H1 (cell line): ENCODE measurements around the gene ESYT1. TPM values are rescaled to one million over a fixed set of nuclear protein-coding genes. Genes with fewer than 3 reads are reported as not detected.

Experiments
- CTCF ChIA-PET: fragments of 300-600 bp; sonication (Branson Sonifier 250); formaldehyde crosslinking; loops from one replicate; lab custom pipeline; 2021; ENCODE audit not compliant: partially characterized antibody; lab: Charles Lee
- POLR2A ChIA-PET: fragments of 300-600 bp; sonication (Branson Sonifier 250); formaldehyde crosslinking; loops from one replicate; lab custom pipeline; 2021; ENCODE audit warnings: inconsistent platforms; ENCODE audit not compliant: partially characterized antibody; lab: Charles Lee
- DNase-seq, 2 experiments: peaks; one replicate each; pipeline versions ENCODE4 v3.0.0 to v3.0.0-alpha.2; 2010 to 2022; ENCODE audit warnings: low spot score in 2 of 2, low read depth in 1 of 2, mixed read lengths in 1 of 2
- FAIRE-seq: peaks from 2 replicates; lab custom pipeline; 2011; peaks lifted over from hg19 to GRCh38; lab: Jason Lieb, UNC
- H2AFZ ChIP-seq: 2 replicates; pipeline ENCODE4 v1.8.1; 2012; ENCODE audit warnings: low read length, inconsistent platforms
- H2AK5ac ChIP-seq: 2 replicates; pipeline ENCODE4 v1.6.1; 2013; ENCODE audit warnings: low read depth, low read length
- H2BK120ac ChIP-seq: replicated peaks from 2 replicates; pipeline ENCODE3; 2013; ENCODE audit warnings: low read depth, low read length, inconsistent platforms
- H2BK12ac ChIP-seq: 2 replicates; pipeline ENCODE4 v1.6.1; 2013; ENCODE audit warnings: low read depth, low read length
- H2BK15ac ChIP-seq: 2 replicates; pipeline ENCODE4 v1.6.1; 2013; ENCODE audit warnings: low read length
- H2BK20ac ChIP-seq: 2 replicates; pipeline ENCODE4 v1.6.1; 2013; ENCODE audit warnings: low read length
- H2BK5ac ChIP-seq: 2 replicates; pipeline ENCODE4 v1.6.1; 2013; ENCODE audit warnings: low read depth, low read length
- H3K14ac ChIP-seq: 2 replicates; pipeline ENCODE4 v1.6.1; 2013; ENCODE audit warnings: inconsistent platforms; ENCODE audit not compliant: insufficient read length
- H3K18ac ChIP-seq: 2 replicates; pipeline ENCODE4 v1.6.1; 2013; ENCODE audit warnings: low read length; ENCODE audit errors: extremely low read depth
- H3K23ac ChIP-seq: 2 replicates; pipeline ENCODE4 v1.6.1; 2013; ENCODE audit warnings: inconsistent platforms; ENCODE audit not compliant: insufficient read length
- H3K23me2 ChIP-seq: 2 replicates; pipeline ENCODE4 v1.6.1; 2013; ENCODE audit warnings: low read depth, low read length
- H3K27ac ChIP-seq: 2 replicates; pipeline ENCODE4 v1.6.1; 2011; ENCODE audit warnings: low read depth, low read length, inconsistent platforms
- H3K27me3 ChIP-seq, 4 experiments: replicated peaks in 1 of 4; 1 replicate in 1 of 4; 2 replicates in 3 of 4; pipeline versions ENCODE4 v1.6.1 to v1.8.1; 2011 to 2013; ENCODE audit warnings: low read length in 3 of 4, mild to moderate bottlenecking in 3 of 4, inconsistent platforms in 2 of 4, mixed read lengths in 2 of 4, moderate library complexity in 1 of 4; ENCODE audit not compliant: control insufficient read depth in 3 of 4, insufficient read depth in 3 of 4; ENCODE audit errors: extremely low read depth in 1 of 4
- H3K36me3 ChIP-seq, 4 experiments: 2 replicates each; pipeline versions ENCODE4 v1.6.1 to v1.8.1; 2011 to 2013; ENCODE audit warnings: mild to moderate bottlenecking in 4 of 4, low read length in 3 of 4, moderate library complexity in 2 of 4, control low read depth in 1 of 4, inconsistent platforms in 1 of 4; ENCODE audit not compliant: insufficient read depth in 4 of 4, control insufficient read depth in 2 of 4
- H3K4ac ChIP-seq: replicated peaks from 2 replicates; pipeline ENCODE3; 2013; ENCODE audit warnings: low read length, low read depth, mixed read lengths, inconsistent platforms; ENCODE audit not compliant: insufficient read length
- H3K4me1 ChIP-seq, 4 experiments: replicated peaks in 1 of 4; 1 replicate in 1 of 4; 2 replicates in 3 of 4; pipeline versions ENCODE4 v1.6.1 to v1.8.1; 2011 to 2013; ENCODE audit warnings: low read length in 3 of 4, inconsistent platforms in 2 of 4, mixed read lengths in 1 of 4; ENCODE audit not compliant: insufficient read depth in 4 of 4, control insufficient read depth in 3 of 4
- H3K4me2 ChIP-seq, 2 experiments: 2 replicates each; pipeline versions ENCODE4 v1.6.1 to v1.8.1; 2011 to 2013; ENCODE audit warnings: low read depth in 2 of 2, low read length in 2 of 2, control low read depth in 1 of 2, inconsistent platforms in 1 of 2, mild to moderate bottlenecking in 1 of 2; ENCODE audit not compliant: insufficient read depth in 1 of 2
- H3K4me3 ChIP-seq, 4 experiments: fragments of 200-600, 300-600 bp in 1 of 4; sonication (generic), shearing (Covaris generic), sonication (Bioruptor Twin) in 1 of 4; 2 replicates each; pipeline versions ENCODE4 v1.5.1 to v1.8.1; 2011 to 2016; ENCODE audit warnings: low read length in 4 of 4, low read depth in 3 of 4, control low read depth in 2 of 4, inconsistent platforms in 2 of 4, mild to moderate bottlenecking in 2 of 4, mixed read lengths in 1 of 4, moderate library complexity in 1 of 4; ENCODE audit not compliant: insufficient read depth in 2 of 4; ENCODE audit errors: extremely low read depth in 1 of 4
- H3K56ac ChIP-seq: replicated peaks from 2 replicates; pipeline ENCODE3; 2013; ENCODE audit warnings: low read depth, mild to moderate bottlenecking, mixed read lengths, low read length, inconsistent platforms; ENCODE audit not compliant: insufficient read length
- H3K79me1 ChIP-seq: 2 replicates; pipeline ENCODE4 v1.6.1; 2013; ENCODE audit warnings: low read depth, low read length, control low read depth
- H3K79me2 ChIP-seq, 2 experiments: 2 replicates each; pipeline versions ENCODE4 v1.6.1 to v1.8.1; 2012 to 2013; ENCODE audit warnings: low read length in 2 of 2, mild to moderate bottlenecking in 2 of 2, inconsistent platforms in 1 of 2; ENCODE audit not compliant: insufficient read depth in 2 of 2, control insufficient read depth in 1 of 2
- H3K9ac ChIP-seq, 4 experiments: replicated peaks in 1 of 4; 1 replicate in 1 of 4; 2 replicates in 3 of 4; pipeline versions ENCODE4 v1.6.1 to v1.8.1; 2011 to 2013; ENCODE audit warnings: low read depth in 3 of 4, low read length in 3 of 4, control low read depth in 2 of 4, mild to moderate bottlenecking in 2 of 4, moderate library complexity in 2 of 4, inconsistent platforms in 1 of 4; ENCODE audit errors: extremely low read depth in 1 of 4
- H3K9me3 ChIP-seq, 2 experiments: 2 replicates each; pipeline versions ENCODE4 v1.6.1 to v1.8.1; 2012 to 2013; ENCODE audit warnings: mild to moderate bottlenecking in 2 of 2, moderate library complexity in 2 of 2, control low read depth in 1 of 2, inconsistent platforms in 1 of 2, low read depth in 1 of 2, low read length in 1 of 2, mixed read lengths in 1 of 2; ENCODE audit not compliant: insufficient read depth in 2 of 2
- H4K20me1 ChIP-seq, 2 experiments: replicated peaks in 1 of 2; 2 replicates each; pipeline versions ENCODE3 to v1.8.1; 2011 to 2013; ENCODE audit warnings: inconsistent platforms in 2 of 2, low read length in 2 of 2, mild to moderate bottlenecking in 1 of 2; ENCODE audit not compliant: insufficient read depth in 2 of 2, control insufficient read depth in 1 of 2
- H4K5ac ChIP-seq: 2 replicates; pipeline ENCODE4 v1.6.1; 2013; ENCODE audit warnings: low read length, low read depth, mixed read lengths, inconsistent platforms; ENCODE audit not compliant: insufficient read length
- H4K8ac ChIP-seq: 2 replicates; pipeline ENCODE4 v1.8.0; 2013; ENCODE audit warnings: mild to moderate bottlenecking, moderate library complexity, low read length, inconsistent platforms; ENCODE audit not compliant: insufficient read depth; ENCODE audit errors: extremely low read depth
- H4K91ac ChIP-seq: replicated peaks from 2 replicates; pipeline ENCODE3; 2013; ENCODE audit warnings: low read length, mixed read lengths, inconsistent platforms; ENCODE audit not compliant: insufficient read length
- BACH1 ChIP-seq: IDR thresholded peaks from 2 replicates; pipeline ENCODE4 v1.6.1; 2012; ENCODE audit warnings: low read length, improper control_type of control experiment
- BCL11A ChIP-seq, 2 experiments: IDR thresholded peaks; one replicate each; pipeline ENCODE4 v1.6.1; 2011; ENCODE audit warnings: low read depth in 2 of 2, low read length in 2 of 2, mild to moderate bottlenecking in 2 of 2
- CHD1 ChIP-seq: IDR thresholded peaks from 2 replicates; pipeline ENCODE4 v1.6.1; 2012; ENCODE audit warnings: low read depth, low read length, improper control_type of control experiment
- RBBP5 ChIP-seq: IDR thresholded peaks from 2 replicates; pipeline ENCODE4 v1.7.1; 2012; ENCODE audit warnings: low read depth, mild to moderate bottlenecking, inconsistent platforms, low read length, moderate library complexity, borderline replicate concordance
- SIN3A ChIP-seq, 2 experiments: IDR thresholded peaks in 1 of 2; conservative IDR thresholded peaks in 1 of 2; 2 replicates each; pipeline ENCODE4 v1.6.1; 2011 to 2012; ENCODE audit warnings: low read length in 2 of 2, improper control_type of control experiment in 1 of 2, low read depth in 1 of 2, mild to moderate bottlenecking in 1 of 2
- SIX5 ChIP-seq: IDR thresholded peaks from 2 replicates; pipeline ENCODE4 v1.6.1; 2011; ENCODE audit warnings: mild to moderate bottlenecking, low read depth, low read length
- SRF ChIP-seq: IDR thresholded peaks from 2 replicates; pipeline ENCODE4 v1.6.1; 2011; ENCODE audit warnings: mild to moderate bottlenecking, low read depth, low read length, moderate library complexity
- WGBS, 2 experiments: shearing (Covaris generic) in 1 of 2; methylation state at CpG; one replicate each; pipeline versions ENCODE4 v1.1.6 to v1.1.7; 2013 to 2015; ENCODE audit warnings: low lambda C conversion rate in 2 of 2, mixed read lengths in 2 of 2, inconsistent platforms in 1 of 2, low coverage in 1 of 2, missing lambda C conversion rate in 1 of 2; ENCODE audit not compliant: insufficient replicate concordance in 2 of 2, insufficient coverage in 1 of 2, insufficient read length in 1 of 2; ENCODE audit errors: extremely low coverage in 1 of 2, missing lambda C conversion rate in 1 of 2; 5-methylcytosine and 5-hydroxymethylcytosine counted together
- polyA plus RNA-seq, 7 experiments: library from polyadenylated mRNA; depleted of rRNA in 3 of 7; stranded (reverse) in 5 of 7; unstranded in 2 of 7; fragments of >200 nt in 5 of 7; fragments of 200-250 nt in 2 of 7; gene quantifications; 1 replicate in 5 of 7; 2 replicates in 1 of 7; 4 replicates in 1 of 7; pipeline versions ENCODE4 v1.2.1 to v1.2.3, GENCODE V29; 2011 to 2013; ENCODE audit warnings: missing spikeins in 2 of 7, mixed read lengths in 2 of 7
- total RNA-seq: library from RNA; stranded (reverse); fragmentation: NEBNext Ultra II Directional; extraction: Animal tissue kit (Norgen Biotek cat#: 25700); gene quantifications from 2 replicates; pipeline ENCODE4 v1.2.1, GENCODE V29; 2021
- TF ChIP-seq, protein P1 (sequence below): IDR thresholded peaks from 2 replicates; pipeline ENCODE4 v1.6.1; 2012; ENCODE audit warnings: inconsistent platforms

Gene ESYT1
- total and polyA plus RNA-seq, 2 of the 8 experiments (the other 6 are each of a cell fraction or from before 2014, with no cell fraction given), result 86.9 to 165 TPM

- Histone ChIP-seq H4K8ac (no peak overlapping the region), H2AFZ (no peak overlapping the region), H3K9ac (no peak overlapping the region), H4K91ac (no peak overlapping the region), H3K23me2 (peaks cover 12% of the 10 kb centered on the region), H3K27me3 (no peaks in the 10 kb centered on the region), H4K20me1 (peaks cover 0 to 2% of the 10 kb centered on the region in 2 experiments), H2BK12ac (no peak overlapping the region), H3K23ac (no peak overlapping the region), H3K4me3 (peak overlapping the region in 2 of 4 experiments; percentile 90 to 95; a peak in 5 of 8 replicates)
- CTCF ChIA-PET, result interaction anchor here (0.6 to 5.4 kb wide), 6 partner anchors 11 to 128 kb away, joined by 3 to 46 read pairs (median 5); partner anchors contain the start of genes ANKRD52 and ZC3H10
- POLR2A ChIA-PET, result interaction anchor here (0.7 to 5.3 kb wide), 5 partner anchors 12 to 78 kb away, joined by 3 to 161 read pairs (median 4); partner anchors contain the start of genes PA2G4, RPL41 and ZC3H10
- TF ChIP-seq BCL11A (IDR thresholded peaks at IDR 0.05; ENCODE audit: low read depth in 2 of 2, low read length in 2 of 2) (no peak), SIN3A (conservative IDR thresholded peaks at IDR 0.05 in 1 of 2, IDR thresholded peaks at IDR 0.05 in 1 of 2; ENCODE audit: low read depth in 1 of 2, low read length in 2 of 2) (no peak), BACH1 (no peak), SRF (no peak), RBBP5 (no peak), SIX5 (no peak), CHD1 (no peak)
- TF ChIP-seq, protein P1, sequence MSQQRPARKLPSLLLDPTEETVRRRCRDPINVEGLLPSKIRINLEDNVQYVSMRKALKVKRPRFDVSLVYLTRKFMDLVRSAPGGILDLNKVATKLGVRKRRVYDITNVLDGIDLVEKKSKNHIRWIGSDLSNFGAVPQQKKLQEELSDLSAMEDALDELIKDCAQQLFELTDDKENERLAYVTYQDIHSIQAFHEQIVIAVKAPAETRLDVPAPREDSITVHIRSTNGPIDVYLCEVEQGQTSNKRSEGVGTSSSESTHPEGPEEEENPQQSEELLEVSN, result no peak
- TF ChIP-seq, all 59 proteins: peak for 0
- Histone ChIP-seq H4K5ac (no peak overlapping the region), H2BK15ac (no peak overlapping the region), H3K18ac (no peak overlapping the region), H3K56ac (no peak overlapping the region), H3K27ac (no peak overlapping the region), H3K14ac (no peak overlapping the region), H2BK20ac (no peak overlapping the region), H2AK5ac (no peak overlapping the region), H3K79me2 (peaks cover 0 to 10% of the 10 kb centered on the region in 2 experiments; a peak in 1 of 4 replicates), H2BK5ac (no peak overlapping the region), H3K36me3 (peaks cover 11 to 43% (median 34%) of the 10 kb centered on the region in 4 experiments), H3K4ac (no peak overlapping the region), H3K4me1 (peaks cover 0 to 13% (median 5%) of the 10 kb centered on the region in 4 experiments; a peak in 5 of 7 replicates), H3K4me2 (peak overlapping the region; percentile 96 to 98; a peak in 3 of 4 replicates), H3K9me3 (no peaks in the 10 kb centered on the region; a peak in 1 of 4 replicates), H3K79me1 (no peaks in the 10 kb centered on the region), H2BK120ac (no peak overlapping the region)
- DNase-seq (no peak), FAIRE-seq (no peak)
- WGBS, 2 experiments, result 89% methylated on average over 20 of the region's 22 CpGs; no CpG with 5 or more reads in 1 of the 2 experiments
Measured at GRCh38 chr12:56129942-56130495, 2.0 kb downstream of the ESYT1 start.
